SU-DHL-6 (cell line): ENCODE results near the gene DISP1.

Experiments used
- EZH2phosphoT487 ChIP-seq: fragments of 200-600 bp; sonication (generic), shearing (Covaris generic); conservative IDR thresholded peaks from 2 replicates; pipeline ENCODE4 v1.6.1; 2018; ENCODE audit warnings: mild to moderate bottlenecking, antibody characterized with exemption, low read length, moderate library complexity, mixed read lengths
- TF ChIP-seq, protein P1 (sequence below): fragments of 200-600 bp; sonication (generic); IDR thresholded peaks from one replicate; pipeline ENCODE4 v1.5.1; 2017; ENCODE audit warnings: antibody characterized with exemption, mild to moderate bottlenecking, low read length, moderate library complexity; ENCODE audit not compliant: insufficient read depth, poor library complexity, severe bottlenecking

DNA sequence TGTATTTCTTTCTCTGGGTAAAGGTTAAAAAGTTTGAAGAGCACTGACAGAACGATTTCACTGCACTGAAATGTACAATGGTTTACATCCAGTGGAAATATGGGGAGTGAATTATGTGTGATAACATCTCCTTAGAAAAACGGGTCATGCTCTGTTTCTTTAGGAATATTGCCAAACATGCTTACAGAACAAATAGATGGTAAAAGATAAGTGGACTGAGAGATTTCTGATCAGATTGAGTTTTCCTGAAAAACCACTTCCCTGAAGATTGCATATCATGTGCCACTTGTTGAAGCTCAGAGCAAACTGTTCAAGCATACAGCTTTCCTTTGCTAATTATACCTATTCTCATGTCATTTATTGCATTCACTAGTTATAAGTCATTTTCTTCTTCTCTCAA is 29.9 kb upstream of the DISP1 start:
- TF ChIP-seq, protein P1, sequence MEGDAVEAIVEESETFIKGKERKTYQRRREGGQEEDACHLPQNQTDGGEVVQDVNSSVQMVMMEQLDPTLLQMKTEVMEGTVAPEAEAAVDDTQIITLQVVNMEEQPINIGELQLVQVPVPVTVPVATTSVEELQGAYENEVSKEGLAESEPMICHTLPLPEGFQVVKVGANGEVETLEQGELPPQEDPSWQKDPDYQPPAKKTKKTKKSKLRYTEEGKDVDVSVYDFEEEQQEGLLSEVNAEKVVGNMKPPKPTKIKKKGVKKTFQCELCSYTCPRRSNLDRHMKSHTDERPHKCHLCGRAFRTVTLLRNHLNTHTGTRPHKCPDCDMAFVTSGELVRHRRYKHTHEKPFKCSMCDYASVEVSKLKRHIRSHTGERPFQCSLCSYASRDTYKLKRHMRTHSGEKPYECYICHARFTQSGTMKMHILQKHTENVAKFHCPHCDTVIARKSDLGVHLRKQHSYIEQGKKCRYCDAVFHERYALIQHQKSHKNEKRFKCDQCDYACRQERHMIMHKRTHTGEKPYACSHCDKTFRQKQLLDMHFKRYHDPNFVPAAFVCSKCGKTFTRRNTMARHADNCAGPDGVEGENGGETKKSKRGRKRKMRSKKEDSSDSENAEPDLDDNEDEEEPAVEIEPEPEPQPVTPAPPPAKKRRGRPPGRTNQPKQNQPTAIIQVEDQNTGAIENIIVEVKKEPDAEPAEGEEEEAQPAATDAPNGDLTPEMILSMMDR = no peak
- TF ChIP-seq EZH2phosphoT487 = no peak
